ENCODE data around the gene SSB.

The SSB gene

DNA sequence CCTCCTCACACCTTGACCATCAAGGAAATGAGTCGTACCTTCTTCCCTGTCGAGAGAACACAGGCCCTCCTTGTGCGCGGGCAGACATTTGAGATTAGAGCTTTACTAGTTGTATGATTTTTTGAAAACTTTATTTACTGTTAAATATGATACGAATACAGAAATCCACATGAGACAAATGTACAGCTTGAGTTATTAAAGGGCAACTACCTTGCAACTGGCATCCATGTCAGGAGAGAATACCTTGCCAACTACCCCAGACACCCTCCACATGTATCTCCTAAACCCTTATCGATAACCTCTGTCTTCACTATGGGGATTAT lies 36.7 kb upstream of the SSB start:
- H3K4me1 ChIP-seq (ENCODE audit: control insufficient read depth, insufficient read depth, low read length, poor library complexity, severe bottlenecking), result no peaks in the 10 kb centered on the region

DNA sequence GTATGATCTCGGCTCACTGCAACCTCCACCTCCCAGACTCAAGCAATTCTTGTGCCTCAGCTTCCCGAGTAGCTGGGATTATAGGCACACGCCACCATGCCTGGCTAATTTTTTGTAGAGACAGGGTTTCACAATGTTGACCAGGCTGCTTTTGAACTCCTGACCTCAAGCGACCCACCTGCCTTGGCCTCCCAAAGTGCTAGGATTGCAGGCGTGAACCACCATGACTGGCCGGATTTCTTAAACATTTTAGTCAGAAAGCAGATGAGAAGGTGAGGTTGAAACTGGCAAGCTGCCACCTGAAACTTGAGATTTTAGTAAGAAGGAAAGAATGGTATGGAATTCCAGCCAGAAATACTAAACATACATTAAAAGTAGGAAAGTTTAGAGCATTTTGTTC lies 33.1 kb upstream of the SSB start:
- Histone ChIP-seq H3K27me3 (replicated peaks; ENCODE audit: control insufficient read depth, insufficient read depth, low read length, poor library complexity, severe bottlenecking) (no peaks in the 10 kb centered on the region), H3K4me3 (ENCODE audit: insufficient read depth, low read depth, low read length, poor library complexity, severe bottlenecking) (no peak overlapping the region), H3K36me3 (ENCODE audit: control insufficient read depth, insufficient read depth, low read length) (no peaks in the 10 kb centered on the region), H3K4me1 (ENCODE audit: control insufficient read depth, insufficient read depth, low read length, poor library complexity, severe bottlenecking) (peaks cover 6% of the 10 kb centered on the region), H3K27ac (ENCODE audit: insufficient read depth, low read length, poor library complexity, severe bottlenecking) (no peak overlapping the region), H3K9me3 (ENCODE audit: control insufficient read depth, low read length) (no peaks in the 10 kb centered on the region)
- DNase-seq, result no peak

More for the DNA sequence above, 36.7 kb upstream of the SSB start:
- H3K4me3 ChIP-seq (ENCODE audit: insufficient read depth, low read depth, low read length, poor library complexity, severe bottlenecking), result no peak overlapping the region
- no peak for DNase-seq
- no peak overlapping the region for H3K27ac ChIP-seq (ENCODE audit: insufficient read depth, low read length, poor library complexity, severe bottlenecking)
- no peaks in the 10 kb centered on the region for H3K9me3 ChIP-seq (ENCODE audit: control insufficient read depth, low read length)
- H3K36me3 ChIP-seq (ENCODE audit: control insufficient read depth, insufficient read depth, low read length), result no peaks in the 10 kb centered on the region
- no peaks in the 10 kb centered on the region for H3K27me3 ChIP-seq (replicated peaks; ENCODE audit: control insufficient read depth, insufficient read depth, low read length, poor library complexity, severe bottlenecking)

DNA sequence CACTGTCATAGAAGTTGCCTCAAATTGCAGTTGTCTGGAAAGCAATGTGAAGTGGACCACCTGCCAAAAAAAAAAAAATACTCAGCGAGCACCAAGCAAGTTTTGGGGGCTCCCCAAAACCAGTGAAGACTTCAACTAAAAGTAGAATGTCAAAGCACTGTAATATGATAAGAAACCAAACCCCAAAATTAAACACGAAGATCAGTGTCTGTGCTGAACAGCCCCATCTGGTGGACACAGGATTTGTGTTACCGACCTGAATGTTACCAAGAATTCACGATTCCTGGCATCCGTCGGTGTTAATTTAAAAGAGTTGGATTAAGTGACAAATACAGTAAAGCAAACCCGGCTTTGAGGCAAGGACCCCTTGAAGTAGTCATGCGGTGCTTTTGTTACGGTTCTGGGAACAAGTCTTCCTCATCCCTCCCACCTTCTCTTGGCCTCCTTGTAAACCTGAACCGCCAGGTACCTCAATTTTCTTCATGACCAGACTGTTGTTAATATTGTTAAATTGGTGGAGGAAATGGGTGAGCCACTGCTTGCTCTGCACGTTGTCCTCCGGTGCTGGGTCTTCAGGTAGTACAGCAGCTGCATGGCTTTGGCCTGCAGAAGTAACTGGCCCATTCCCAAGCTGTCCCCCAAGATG lies 31.3 kb upstream of the SSB start:
- H3K36me3 ChIP-seq (ENCODE audit: control insufficient read depth, insufficient read depth, low read length), result no peaks in the 10 kb centered on the region
- peak in 2 of 3 donors; percentile 19 to 30 for DNase-seq
- H3K4me1 ChIP-seq (ENCODE audit: control insufficient read depth, insufficient read depth, low read length, poor library complexity, severe bottlenecking), result peaks cover 6% of the 10 kb centered on the region
- H3K27ac ChIP-seq (ENCODE audit: insufficient read depth, low read length, poor library complexity, severe bottlenecking), result no peak overlapping the region
- H3K4me3 ChIP-seq (ENCODE audit: insufficient read depth, low read depth, low read length, poor library complexity, severe bottlenecking), result no peak overlapping the region
- H3K27me3 ChIP-seq (replicated peaks; ENCODE audit: control insufficient read depth, insufficient read depth, low read length, poor library complexity, severe bottlenecking), result no peaks in the 10 kb centered on the region
- H3K9me3 ChIP-seq (ENCODE audit: control insufficient read depth, low read length), result no peaks in the 10 kb centered on the region

DNA sequence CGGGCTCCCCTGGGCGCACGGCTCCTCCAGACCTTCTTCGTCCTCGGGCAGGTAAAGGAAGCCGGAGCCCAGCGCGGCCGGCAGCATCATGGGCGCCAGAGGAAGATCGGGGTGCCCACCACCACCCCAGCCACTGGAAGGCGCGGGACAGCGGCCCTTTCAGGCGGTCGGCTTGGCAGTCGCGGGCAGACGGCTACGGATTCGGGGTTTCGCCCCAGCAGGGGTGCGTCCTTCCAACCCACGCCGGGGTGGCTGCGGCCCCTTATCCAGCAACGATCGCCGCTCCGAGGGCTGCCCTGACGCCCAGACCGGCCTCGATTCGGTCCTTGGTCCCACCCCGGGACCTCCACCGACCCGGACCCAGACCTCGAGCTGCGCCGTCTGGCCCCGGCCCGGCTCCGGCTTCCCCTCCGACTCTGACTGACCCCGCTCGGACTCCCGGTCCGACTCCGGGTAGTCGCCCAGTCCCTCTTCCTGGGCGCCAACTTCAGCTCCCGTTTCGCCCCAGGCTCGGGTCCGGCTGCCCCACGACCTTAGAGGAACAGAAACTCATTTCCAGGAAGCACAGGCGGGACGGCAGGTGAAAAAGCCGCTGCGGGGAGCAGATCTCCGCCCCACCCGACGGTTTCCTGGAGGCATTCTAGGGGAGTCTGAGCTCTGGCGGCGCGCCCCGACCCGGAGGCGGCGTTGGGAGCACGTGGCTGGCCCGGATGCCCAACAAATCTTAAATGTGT lies 30.2 kb upstream of the SSB start:
- Histone ChIP-seq H3K4me3 (ENCODE audit: insufficient read depth, low read depth, low read length, poor library complexity, severe bottlenecking) (peak overlapping the region; percentile 58), H3K4me1 (ENCODE audit: control insufficient read depth, insufficient read depth, low read length, poor library complexity, severe bottlenecking) (peaks cover 6% of the 10 kb centered on the region), H3K9me3 (ENCODE audit: control insufficient read depth, low read length) (no peaks in the 10 kb centered on the region), H3K36me3 (ENCODE audit: control insufficient read depth, insufficient read depth, low read length) (no peaks in the 10 kb centered on the region), H3K27ac (ENCODE audit: insufficient read depth, low read length, poor library complexity, severe bottlenecking) (no peak overlapping the region), H3K27me3 (replicated peaks; ENCODE audit: control insufficient read depth, insufficient read depth, low read length, poor library complexity, severe bottlenecking) (no peaks in the 10 kb centered on the region)
- DNase-seq, result peak in 2 of 3 donors; percentile 5 to 12

DNA sequence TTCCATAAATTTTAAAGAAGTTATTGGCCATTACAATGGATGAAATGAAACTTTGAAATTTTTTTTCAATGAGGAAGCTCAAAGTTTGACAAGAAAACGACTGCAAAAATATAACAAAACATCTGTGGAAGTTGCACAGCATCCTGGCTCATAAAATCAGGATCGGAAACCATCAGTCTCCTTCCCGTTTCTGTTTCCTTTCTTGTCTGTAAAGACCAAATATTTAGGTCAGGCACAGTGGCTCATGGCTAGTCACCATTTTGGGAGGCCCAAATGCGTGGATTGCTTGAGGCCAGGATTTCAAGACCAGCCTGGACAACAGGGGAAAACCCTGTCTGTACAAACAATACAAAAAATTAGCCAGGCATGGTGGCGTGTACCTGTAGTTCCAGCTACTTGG lies 27.6 kb upstream of the SSB start:
- DNase-seq, result no peak
- no peak overlapping the region for H3K4me3 ChIP-seq (ENCODE audit: insufficient read depth, low read depth, low read length, poor library complexity, severe bottlenecking)
- peaks cover 6% of the 10 kb centered on the region for H3K4me1 ChIP-seq (ENCODE audit: control insufficient read depth, insufficient read depth, low read length, poor library complexity, severe bottlenecking)
- no peaks in the 10 kb centered on the region for H3K36me3 ChIP-seq (ENCODE audit: control insufficient read depth, insufficient read depth, low read length)
- H3K27me3 ChIP-seq (replicated peaks; ENCODE audit: control insufficient read depth, insufficient read depth, low read length, poor library complexity, severe bottlenecking), result no peaks in the 10 kb centered on the region
- no peak overlapping the region for H3K27ac ChIP-seq (ENCODE audit: insufficient read depth, low read length, poor library complexity, severe bottlenecking)
- no peaks in the 10 kb centered on the region for H3K9me3 ChIP-seq (ENCODE audit: control insufficient read depth, low read length)

DNA sequence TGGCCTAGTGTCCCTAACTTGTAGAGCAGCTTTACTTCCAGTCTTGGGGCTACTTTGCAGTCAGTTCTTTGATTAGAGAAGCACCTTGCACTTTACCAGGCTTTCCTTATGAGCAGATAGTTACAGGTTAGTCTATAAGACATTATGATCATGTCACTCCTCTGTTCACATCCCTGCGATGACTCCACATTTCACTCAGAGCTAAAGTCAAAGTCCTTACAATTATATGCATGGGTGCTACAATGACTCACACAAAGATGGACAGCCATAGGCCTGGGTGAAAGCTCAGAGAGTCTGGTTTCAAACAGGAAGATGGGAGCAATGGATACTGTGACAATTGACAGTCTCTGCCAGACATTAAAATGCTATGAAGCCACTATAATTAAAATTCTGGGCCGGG lies 27.1 kb upstream of the SSB start:
- Histone ChIP-seq H3K9me3 (ENCODE audit: control insufficient read depth, low read length) (no peaks in the 10 kb centered on the region), H3K36me3 (ENCODE audit: control insufficient read depth, insufficient read depth, low read length) (no peaks in the 10 kb centered on the region), H3K27ac (ENCODE audit: insufficient read depth, low read length, poor library complexity, severe bottlenecking) (no peak overlapping the region), H3K4me3 (ENCODE audit: insufficient read depth, low read depth, low read length, poor library complexity, severe bottlenecking) (no peak overlapping the region), H3K4me1 (ENCODE audit: control insufficient read depth, insufficient read depth, low read length, poor library complexity, severe bottlenecking) (peaks cover 6% of the 10 kb centered on the region), H3K27me3 (replicated peaks; ENCODE audit: control insufficient read depth, insufficient read depth, low read length, poor library complexity, severe bottlenecking) (no peaks in the 10 kb centered on the region)
- no peak for DNase-seq

DNA sequence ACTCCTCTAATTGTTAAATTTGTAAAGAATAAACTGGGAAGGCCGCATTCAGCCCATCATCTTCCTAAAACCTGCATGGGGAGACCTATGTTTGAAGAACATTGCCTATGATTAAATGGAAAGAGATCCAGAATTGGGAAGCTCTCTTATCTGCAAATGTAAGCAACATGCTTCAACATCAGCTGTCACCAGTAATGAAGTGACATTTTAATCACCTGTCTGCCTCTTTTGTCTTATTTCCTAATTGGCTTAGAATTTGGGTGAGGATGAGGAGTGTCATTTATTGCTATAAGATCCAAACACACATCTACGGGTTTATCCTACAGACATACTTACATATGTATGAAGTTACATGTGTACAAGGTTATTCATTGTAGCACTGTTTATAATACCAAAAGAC lies 26.0 kb upstream of the SSB start:
- Histone ChIP-seq H3K9me3 (ENCODE audit: control insufficient read depth, low read length) (no peaks in the 10 kb centered on the region), H3K27ac (ENCODE audit: insufficient read depth, low read length, poor library complexity, severe bottlenecking) (no peak overlapping the region), H3K4me3 (ENCODE audit: insufficient read depth, low read depth, low read length, poor library complexity, severe bottlenecking) (no peak overlapping the region), H3K36me3 (ENCODE audit: control insufficient read depth, insufficient read depth, low read length) (no peaks in the 10 kb centered on the region), H3K4me1 (ENCODE audit: control insufficient read depth, insufficient read depth, low read length, poor library complexity, severe bottlenecking) (peaks cover 3% of the 10 kb centered on the region), H3K27me3 (replicated peaks; ENCODE audit: control insufficient read depth, insufficient read depth, low read length, poor library complexity, severe bottlenecking) (no peaks in the 10 kb centered on the region)
- DNase-seq, result no peak

DNA sequence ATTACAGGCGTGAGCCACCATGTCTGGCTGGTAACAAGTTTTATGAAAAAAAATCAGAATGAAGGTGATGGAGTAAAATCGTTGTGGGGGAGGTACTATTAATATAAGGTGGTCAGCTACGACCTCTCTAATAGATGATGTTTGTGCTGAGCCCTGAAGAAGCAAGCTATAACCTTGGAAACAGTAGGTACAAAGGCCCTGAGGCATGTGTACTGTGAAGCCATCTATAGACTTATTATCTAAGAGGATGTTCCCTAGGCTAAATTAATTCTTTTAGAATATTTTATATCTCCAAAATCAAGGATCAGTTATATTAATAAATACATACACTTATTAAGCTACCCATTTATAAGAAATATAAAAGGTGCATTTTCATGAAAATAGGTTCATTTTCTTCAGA lies 23.3 kb upstream of the SSB start:
- Histone ChIP-seq H3K4me1 (ENCODE audit: control insufficient read depth, insufficient read depth, low read length, poor library complexity, severe bottlenecking) (no peaks in the 10 kb centered on the region), H3K27me3 (replicated peaks; ENCODE audit: control insufficient read depth, insufficient read depth, low read length, poor library complexity, severe bottlenecking) (no peaks in the 10 kb centered on the region), H3K9me3 (ENCODE audit: control insufficient read depth, low read length) (no peaks in the 10 kb centered on the region), H3K36me3 (ENCODE audit: control insufficient read depth, insufficient read depth, low read length) (no peaks in the 10 kb centered on the region), H3K4me3 (ENCODE audit: insufficient read depth, low read depth, low read length, poor library complexity, severe bottlenecking) (no peak overlapping the region), H3K27ac (ENCODE audit: insufficient read depth, low read length, poor library complexity, severe bottlenecking) (no peak overlapping the region)
- no peak for DNase-seq

DNA sequence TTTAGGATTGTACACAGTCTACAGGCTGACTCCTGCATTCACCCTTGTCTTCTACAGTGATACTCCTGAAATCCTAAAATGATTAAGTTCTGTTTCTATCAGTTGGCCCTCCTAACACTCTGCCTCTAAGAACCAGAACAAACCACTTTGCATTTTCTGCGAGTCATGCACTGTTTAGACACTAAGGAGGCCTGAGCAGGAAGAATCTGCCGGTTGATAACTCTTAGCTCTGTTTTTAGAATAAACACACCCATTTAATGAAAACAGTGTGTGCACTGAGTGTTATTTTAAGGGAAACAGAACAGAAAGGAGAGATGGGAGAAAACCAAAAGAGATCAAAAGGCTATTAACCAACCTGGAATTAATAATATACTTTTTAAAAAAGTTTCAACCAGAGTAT lies 22.9 kb upstream of the SSB start:
- no peak for DNase-seq
- Histone ChIP-seq H3K27ac (ENCODE audit: insufficient read depth, low read length, poor library complexity, severe bottlenecking) (no peak overlapping the region), H3K9me3 (ENCODE audit: control insufficient read depth, low read length) (no peaks in the 10 kb centered on the region), H3K36me3 (ENCODE audit: control insufficient read depth, insufficient read depth, low read length) (no peaks in the 10 kb centered on the region), H3K27me3 (replicated peaks; ENCODE audit: control insufficient read depth, insufficient read depth, low read length, poor library complexity, severe bottlenecking) (no peaks in the 10 kb centered on the region), H3K4me3 (ENCODE audit: insufficient read depth, low read depth, low read length, poor library complexity, severe bottlenecking) (no peak overlapping the region), H3K4me1 (ENCODE audit: control insufficient read depth, insufficient read depth, low read length, poor library complexity, severe bottlenecking) (no peaks in the 10 kb centered on the region)

DNA sequence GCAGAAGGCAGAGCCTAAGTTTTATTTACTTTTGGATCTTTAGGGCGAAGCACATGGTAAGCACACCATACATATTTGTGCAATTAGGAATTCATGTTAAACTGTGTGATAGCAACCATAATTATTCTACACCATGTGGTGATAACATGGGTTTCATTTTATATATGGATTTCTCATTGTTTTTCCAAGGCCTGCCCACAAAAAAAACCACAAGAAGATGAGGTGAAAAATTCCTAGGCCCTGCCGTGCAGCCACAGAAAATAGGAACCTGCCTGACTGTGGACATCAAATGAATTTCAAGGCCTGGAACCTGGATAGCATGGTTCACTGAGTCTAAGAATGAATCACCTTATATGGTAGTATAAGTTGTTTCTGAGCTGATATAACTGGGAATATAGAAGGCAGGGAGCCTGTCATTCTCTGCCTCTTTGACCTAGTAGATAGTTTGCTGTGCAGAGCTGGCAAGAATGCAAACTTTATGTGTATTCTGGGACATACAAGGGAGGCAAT lies 22.4 kb upstream of the SSB start:
- Histone ChIP-seq H3K27ac (ENCODE audit: insufficient read depth, low read length, poor library complexity, severe bottlenecking) (no peak overlapping the region), H3K36me3 (ENCODE audit: control insufficient read depth, insufficient read depth, low read length) (no peaks in the 10 kb centered on the region), H3K4me3 (ENCODE audit: insufficient read depth, low read depth, low read length, poor library complexity, severe bottlenecking) (no peak overlapping the region), H3K9me3 (ENCODE audit: control insufficient read depth, low read length) (no peaks in the 10 kb centered on the region), H3K27me3 (replicated peaks; ENCODE audit: control insufficient read depth, insufficient read depth, low read length, poor library complexity, severe bottlenecking) (peaks cover 2% of the 10 kb centered on the region), H3K4me1 (ENCODE audit: control insufficient read depth, insufficient read depth, low read length, poor library complexity, severe bottlenecking) (no peaks in the 10 kb centered on the region)
- no peak for DNase-seq
